HepG2 (cell line): ENCODE results near the gene C1orf115. TPM values are rescaled to one million over a fixed set of nuclear protein-coding genes. Genes with fewer than 3 reads are reported as not detected.

Experiments
- CENPBD1 ChIP-seq: sonication (generic); formaldehyde crosslinking; IDR thresholded peaks from 2 replicates; pipeline ENCODE4 v1.8.0; 2022; ENCODE audit warnings: missing genetic modification reagents, low read depth, mild to moderate bottlenecking, borderline replicate concordance
- ERF ChIP-seq: IDR thresholded peaks from 2 replicates; pipeline ENCODE4 v1.6.1; 2018; ENCODE audit warnings: missing biosample characterization, missing genetic modification reagents
- GTF2F1 ChIP-seq: fragments of 150-350 bp; IDR thresholded peaks from 2 replicates; pipeline ENCODE4 v1.6.1; 2014; ENCODE audit warnings: low read length
- HMG20A ChIP-seq: IDR thresholded peaks from 2 replicates; pipeline ENCODE4 v1.6.1; 2016; ENCODE audit warnings: borderline replicate concordance
- HOXA5 ChIP-seq: sonication (generic); formaldehyde crosslinking; IDR thresholded peaks from 2 replicates; pipeline ENCODE4 v1.4.0; 2020; ENCODE audit warnings: missing genetic modification reagents
- KMT2A ChIP-seq: sonication (generic); formaldehyde crosslinking; IDR thresholded peaks from 2 replicates; pipeline ENCODE4 v1.4.0; 2020; ENCODE audit warnings: missing genetic modification reagents
- NCOR1 ChIP-seq: fragments of 200-600 bp; sonication (generic); IDR thresholded peaks from 2 replicates; pipeline ENCODE4 v1.7.0; 2017; ENCODE audit warnings: antibody characterized with exemption, low read length, borderline replicate concordance
- PRDM4 ChIP-seq: sonication (generic); formaldehyde crosslinking; IDR thresholded peaks from 2 replicates; pipeline ENCODE4 v1.9.0; 2021; ENCODE audit warnings: missing genetic modification reagents, borderline replicate concordance
- RCOR2 ChIP-seq: IDR thresholded peaks from 2 replicates; pipeline ENCODE4 v1.6.1; 2016; ENCODE audit warnings: missing biosample characterization, missing genetic modification reagents
- SNAPC5 ChIP-seq: sonication (generic); formaldehyde crosslinking; IDR thresholded peaks from 2 replicates; pipeline ENCODE4 v1.8.1; 2023; ENCODE audit warnings: mild to moderate bottlenecking, missing genetic modification reagents, borderline replicate concordance
- TOPORS ChIP-seq: sonication (generic); formaldehyde crosslinking; IDR thresholded peaks from 2 replicates; pipeline ENCODE4 v1.8.0; 2023; ENCODE audit warnings: mild to moderate bottlenecking, missing genetic modification reagents
- ZBTB25 ChIP-seq: IDR thresholded peaks from 2 replicates; pipeline ENCODE4 v1.6.1; 2018; ENCODE audit warnings: missing genetic modification reagents
- ZNF12 ChIP-seq: sonication (generic); formaldehyde crosslinking; IDR thresholded peaks from 2 replicates; pipeline ENCODE4 v1.5.0; 2020; ENCODE audit warnings: missing genetic modification reagents
- ZNF263 ChIP-seq: sonication (generic); formaldehyde crosslinking; IDR thresholded peaks from 2 replicates; pipeline ENCODE4 v1.4.0; 2020; ENCODE audit warnings: missing genetic modification reagents
- ZNF367 ChIP-seq: sonication (generic); formaldehyde crosslinking; IDR thresholded peaks from 2 replicates; pipeline ENCODE4 v1.4.0; 2020; ENCODE audit warnings: missing genetic modification reagents, borderline replicate concordance
- ZNF501 ChIP-seq: sonication (generic); formaldehyde crosslinking; IDR thresholded peaks from 2 replicates; pipeline ENCODE4 v1.5.1; 2020; ENCODE audit warnings: mild to moderate bottlenecking, moderate library complexity, missing genetic modification reagents
- ZNF576 ChIP-seq: sonication (generic); formaldehyde crosslinking; IDR thresholded peaks from 2 replicates; pipeline ENCODE4 v1.4.0; 2020; ENCODE audit warnings: mild to moderate bottlenecking, missing genetic modification reagents
- ZNF773 ChIP-seq: sonication (generic); formaldehyde crosslinking; IDR thresholded peaks from 2 replicates; pipeline ENCODE4 v1.4.0; 2020; ENCODE audit warnings: missing genetic modification reagents, borderline replicate concordance
- ZNF775 ChIP-seq: sonication (generic); formaldehyde crosslinking; IDR thresholded peaks from 2 replicates; pipeline ENCODE4 v1.4.0; 2020; ENCODE audit warnings: missing genetic modification reagents, mild to moderate bottlenecking, moderate library complexity, borderline replicate concordance
- ZNF841 ChIP-seq: sonication (generic); formaldehyde crosslinking; IDR thresholded peaks from 2 replicates; pipeline ENCODE4 v1.8.1; 2023; ENCODE audit warnings: missing genetic modification reagents, borderline replicate concordance
- polyA plus RNA-seq, 8 experiments: library from polyadenylated mRNA; depleted of rRNA in 3 of 8; stranded (reverse) in 7 of 8; unstranded in 1 of 8; fragments of >200 nt; fragmentation: Illumina TruSeq in 4 of 8; extraction: Trizol in 4 of 8; gene quantifications; 2 replicates each; pipeline versions ENCODE4 v1.2.1 to v1.2.3, GENCODE V29; 2011 to 2016; ENCODE audit warnings: low read depth in 4 of 8, missing spikeins in 1 of 8, mixed read lengths in 1 of 8; ENCODE audit not compliant: insufficient read depth in 1 of 8
- total RNA-seq, 5 experiments: library from RNA; depleted of rRNA; stranded (reverse); fragments of >200 nt; fragmentation: Illumina TruSeq; extraction: Trizol; gene quantifications; 2 replicates each; pipeline ENCODE4 v1.2.3, GENCODE V29; 2016; ENCODE audit warnings: low read depth in 1 of 5

C1orf115 gene
- total and polyA plus RNA-seq, 2 of the 13 experiments (the other 11 are each of a cell fraction or from before 2014, with no cell fraction given), result 25.2 to 85.9 TPM

- TF ChIP-seq PRDM4 (no peak), KMT2A (CRISPR knock-in tag) (peak; percentile 85; the same call in 1 of the 2 replicates), CENPBD1 (CRISPR knock-in tag) (no peak), ZNF773 (CRISPR knock-in tag) (no peak), ZNF263 (CRISPR knock-in tag) (peak; percentile 77), ZNF576 (no peak), ZNF775 (no peak), TOPORS (CRISPR knock-in tag) (no peak), GTF2F1 (no peak), ERF (CRISPR knock-in tag) (peak; percentile 94), HOXA5 (CRISPR knock-in tag) (no peak), ZNF12 (CRISPR knock-in tag) (peak; percentile 60), SNAPC5 (no peak), ZNF367 (CRISPR knock-in tag) (0 out of 2 replicates have a peak, but pooled peaks have one; percentile 19), RCOR2 (no peak), ZNF841 (CRISPR knock-in tag) (no peak), NCOR1 (0 out of 2 replicates have a peak, but pooled peaks have one; percentile 44), ZBTB25 (CRISPR knock-in tag) (peak; percentile 42; the same call in 1 of the 2 replicates), HMG20A (no peak), ZNF501 (CRISPR knock-in tag) (peak; percentile 85)
These were observed at the start of gene C1orf115 (continued) for GRCh38 chr1:220690140-220691052.
